A673 (cell line): Measurements from ENCODE around the gene NHSL1. TPM values are rescaled to one million over a fixed set of nuclear protein-coding genes. Genes with fewer than 3 reads are reported as not detected.

ENCODE experiments used
- BruUV-seq: library from RNA; stranded (reverse); fragments of 400-500 nt; replicated peaks from 2 replicates; lab custom pipeline; 2021; lab: Mats Ljungman, UMichigan
- CTCF ChIA-PET: fragments of 300-600 bp; sonication (Branson Sonifier 250); formaldehyde crosslinking; loops from one replicate; lab custom pipeline; 2022; ENCODE audit warnings: antibody characterized with exemption; lab: Charles Lee
- POLR2A ChIA-PET: fragments of 300-600 bp; sonication (Branson Sonifier 250); formaldehyde crosslinking; loops from one replicate; lab custom pipeline; 2022; ENCODE audit warnings: antibody characterized with exemption; ENCODE audit not compliant: low non-redundant PET; lab: Charles Lee
- DNase-seq: peaks from one replicate; pipeline ENCODE4 v3.0.0-alpha.2; 2015; ENCODE audit warnings: low spot score
- H3K27ac ChIP-seq: fragments of 200-600 bp; sonication (generic); 2 replicates; pipeline ENCODE4 v1.5.1; 2016; ENCODE audit warnings: mixed run types, low read depth, mild to moderate bottlenecking, mixed read lengths, antibody characterized with exemption, low read length; ENCODE audit not compliant: poor library complexity, severe bottlenecking
- H3K27me3 ChIP-seq: fragments of 200-600 bp; sonication (generic); replicated peaks from 2 replicates; pipeline ENCODE4 v1.6.1; 2017; ENCODE audit warnings: mixed run types, low read depth, mild to moderate bottlenecking, mixed read lengths, antibody characterized with exemption, low read length; ENCODE audit not compliant: insufficient read depth, poor library complexity
- H3K36me3 ChIP-seq: fragments of 200-600 bp; sonication (generic); 2 replicates; pipeline ENCODE4 v1.6.1; 2016; ENCODE audit warnings: mixed run types, mild to moderate bottlenecking, mixed read lengths, antibody characterized with exemption, low read length; ENCODE audit not compliant: insufficient read depth, poor library complexity, severe bottlenecking
- H3K4me1 ChIP-seq: fragments of 200-600 bp; sonication (generic); 2 replicates; pipeline ENCODE4 v1.6.1; 2017; ENCODE audit warnings: mixed run types, mild to moderate bottlenecking, mixed read lengths, antibody characterized with exemption, low read length; ENCODE audit not compliant: insufficient read depth, poor library complexity, severe bottlenecking
- H3K4me3 ChIP-seq: fragments of 200-600 bp; sonication (generic); 2 replicates; pipeline ENCODE4 v1.5.1; 2016; ENCODE audit warnings: low read depth, mixed run types, mild to moderate bottlenecking, mixed read lengths, low read length; ENCODE audit not compliant: poor library complexity, severe bottlenecking
- H3K9me3 ChIP-seq: fragments of 200-600 bp; sonication (generic); 2 replicates; pipeline ENCODE4 v1.6.1; 2016; ENCODE audit warnings: mixed run types, low read depth, mild to moderate bottlenecking, mixed read lengths, antibody characterized with exemption, low read length; ENCODE audit not compliant: poor library complexity, severe bottlenecking
- CTCF ChIP-seq: fragments of 300-800, 200-600 bp; sonication (generic); conservative IDR thresholded peaks from 2 replicates; pipeline ENCODE4 v1.5.1; 2017; ENCODE audit warnings: low read depth, mild to moderate bottlenecking, antibody characterized with exemption, low read length, moderate library complexity, mixed read lengths
- EZH2 ChIP-seq: fragments of 200-600 bp; sonication (generic); IDR thresholded peaks from 2 replicates; pipeline ENCODE4 v1.6.1; 2017; ENCODE audit warnings: borderline replicate concordance, low read depth, mild to moderate bottlenecking, mixed read lengths, antibody characterized with exemption, low read length; ENCODE audit not compliant: poor library complexity, severe bottlenecking
- intact Hi-C: fragments of 100-400 bp; cut with micrococcal nuclease; formaldehyde crosslinking; loops from one replicate; pipeline ENCODE4 v1.10.0; 2022; ENCODE audit not compliant: unreplicated experiment
- total RNA-seq: library from RNA; stranded (reverse); gene quantifications from 2 replicates; pipeline ENCODE4 v1.2.3, GENCODE V29; 2021

NHSL1 gene
- total RNA-seq, 1 experiment from 2014 or later: 33.1 TPM

GRCh38 chr6:138382498-138383265 lies 116.6 kb downstream of the NHSL1 start:
- POLR2A ChIA-PET: no interaction called here
- CTCF ChIA-PET: no interaction called here
- TF ChIP-seq EZH2: no peak
- no peak for TF ChIP-seq CTCF

GRCh38 chr6:138378463-138378862 lies 120.8 kb downstream of the NHSL1 start:
- intact Hi-C loops: no loop called here
- no peak for TF ChIP-seq EZH2
- POLR2A ChIA-PET: no interaction called here
- Histone ChIP-seq H3K27ac (no peak overlapping the region), H3K4me1 (no peaks in the 10 kb centered on the region), H3K4me3 (no peak overlapping the region), H3K9me3 (no peaks in the 10 kb centered on the region), H3K36me3 (no peaks in the 10 kb centered on the region), H3K27me3 (no peaks in the 10 kb centered on the region)
- DNase-seq: no peak
- no TSS peak for BruUV-seq
- CTCF ChIA-PET: no interaction called here

More at GRCh38 chr6:138382498-138383265, 116.6 kb downstream of the NHSL1 start:
- Histone ChIP-seq H3K4me1 (no peaks in the 10 kb centered on the region), H3K9me3 (no peaks in the 10 kb centered on the region), H3K27ac (no peak overlapping the region), H3K4me3 (no peak overlapping the region), H3K36me3 (no peaks in the 10 kb centered on the region), H3K27me3 (no peaks in the 10 kb centered on the region)
- BruUV-seq: no TSS peak
- intact Hi-C loops: no loop called here
- no peak for DNase-seq

- Histone ChIP-seq H3K36me3 (no peaks in the 10 kb centered on the region), H3K9me3 (no peaks in the 10 kb centered on the region), H3K27me3 (no peaks in the 10 kb centered on the region), H3K4me1 (no peaks in the 10 kb centered on the region), H3K4me3 (no peak within 1 kb of the TSS), H3K27ac (no peak within 1 kb of the TSS)
- CTCF ChIA-PET: no interaction called here
- intact Hi-C loops: no loop called here
- POLR2A ChIA-PET: no interaction called here
- TF ChIP-seq EZH2 (no peak), CTCF (no peak)
- DNase-seq: no peak
- BruUV-seq: no TSS peak
These were observed 121.5 kb downstream of the NHSL1 start, which contains the start of gene SMIM28 for GRCh38 chr6:138377844-138378243. TSS of gene SMIM28 (plus strand) at chr6:138377905. CDS start at chr6:138378073, 168 bp downstream.
